DOHH2 (cell line): Measurements from ENCODE around the gene RBBP6.
A peak's percentile ranks its signal among the peaks of the same experiment; 100 is the strongest.

ENCODE experiments used
- H3F3A ChIP-seq: fragments of 200-600 bp; sonication (generic), shearing (Covaris generic); 2 replicates; pipeline ENCODE4 v1.6.0; 2016; ENCODE audit warnings: antibody characterized with exemption, mild to moderate bottlenecking; ENCODE audit not compliant: control insufficient read depth, insufficient read depth
- H3K27ac ChIP-seq: fragments of 200-600 bp; sonication (generic); 2 replicates; pipeline ENCODE4 v1.5.1; 2014; ENCODE audit warnings: low read depth, mild to moderate bottlenecking, low read length, moderate library complexity
- H3K27me3 ChIP-seq: fragments of 200-600 bp; sonication (generic); 2 replicates; pipeline ENCODE4 v1.6.1; 2014; ENCODE audit warnings: mild to moderate bottlenecking, low read length, mixed read lengths; ENCODE audit not compliant: control insufficient read depth
- H3K36me3 ChIP-seq: fragments of 200-600 bp; sonication (generic); 2 replicates; pipeline ENCODE4 v1.6.1; 2014; ENCODE audit warnings: mild to moderate bottlenecking, low read length, moderate library complexity, mixed read lengths; ENCODE audit not compliant: control insufficient read depth
- H3K4me1 ChIP-seq: fragments of 200-600 bp; sonication (generic); 2 replicates; pipeline ENCODE4 v1.6.1; 2014; ENCODE audit warnings: mild to moderate bottlenecking, low read length, mixed read lengths; ENCODE audit not compliant: control insufficient read depth
- H3K4me2 ChIP-seq: fragments of 200-600 bp; sonication (generic); 2 replicates; pipeline ENCODE4 v1.6.0; 2014; ENCODE audit warnings: mild to moderate bottlenecking, low read length, moderate library complexity
- H3K4me3 ChIP-seq: fragments of 200-600 bp; sonication (generic); 2 replicates; pipeline ENCODE4 v1.5.1; 2014; ENCODE audit warnings: mild to moderate bottlenecking, low read length, mixed read lengths
- H3K79me2 ChIP-seq: fragments of 200-600 bp; sonication (generic); 2 replicates; pipeline ENCODE4 v1.6.1; 2014; ENCODE audit warnings: mild to moderate bottlenecking, low read length, mixed read lengths; ENCODE audit not compliant: control insufficient read depth
- H3K9me2 ChIP-seq: fragments of 200-600 bp; sonication (generic); replicated peaks from 2 replicates; pipeline ENCODE4 v1.6.1; 2014; ENCODE audit warnings: mild to moderate bottlenecking, low read length, mixed read lengths; ENCODE audit not compliant: control insufficient read depth
- H3K9me3 ChIP-seq: fragments of 200-600 bp; sonication (generic); 2 replicates; pipeline ENCODE4 v1.6.1; 2014; ENCODE audit warnings: antibody characterized with exemption, low read length, mixed read lengths; ENCODE audit not compliant: control insufficient read depth, insufficient read depth
- H4K20me1 ChIP-seq: fragments of 200-600 bp; sonication (generic); 2 replicates; pipeline ENCODE4 v1.6.0; 2014; ENCODE audit warnings: low read depth, mild to moderate bottlenecking, antibody characterized with exemption, low read length, moderate library complexity; ENCODE audit not compliant: control insufficient read depth, insufficient read depth
- CTCF ChIP-seq: fragments of 200-600 bp; sonication (generic); IDR thresholded peaks from one replicate; pipeline ENCODE4 v1.5.1; 2014; ENCODE audit warnings: antibody characterized with exemption, mild to moderate bottlenecking, low read depth, low read length; ENCODE audit not compliant: poor library complexity, severe bottlenecking
- EZH2phosphoT487 ChIP-seq: fragments of 200-600 bp; sonication (generic); IDR thresholded peaks from 2 replicates; pipeline ENCODE4 v1.6.1; 2017; ENCODE audit warnings: borderline replicate concordance, mild to moderate bottlenecking, antibody characterized with exemption, low read length, moderate library complexity, mixed read lengths

RBBP6 gene

DNA sequence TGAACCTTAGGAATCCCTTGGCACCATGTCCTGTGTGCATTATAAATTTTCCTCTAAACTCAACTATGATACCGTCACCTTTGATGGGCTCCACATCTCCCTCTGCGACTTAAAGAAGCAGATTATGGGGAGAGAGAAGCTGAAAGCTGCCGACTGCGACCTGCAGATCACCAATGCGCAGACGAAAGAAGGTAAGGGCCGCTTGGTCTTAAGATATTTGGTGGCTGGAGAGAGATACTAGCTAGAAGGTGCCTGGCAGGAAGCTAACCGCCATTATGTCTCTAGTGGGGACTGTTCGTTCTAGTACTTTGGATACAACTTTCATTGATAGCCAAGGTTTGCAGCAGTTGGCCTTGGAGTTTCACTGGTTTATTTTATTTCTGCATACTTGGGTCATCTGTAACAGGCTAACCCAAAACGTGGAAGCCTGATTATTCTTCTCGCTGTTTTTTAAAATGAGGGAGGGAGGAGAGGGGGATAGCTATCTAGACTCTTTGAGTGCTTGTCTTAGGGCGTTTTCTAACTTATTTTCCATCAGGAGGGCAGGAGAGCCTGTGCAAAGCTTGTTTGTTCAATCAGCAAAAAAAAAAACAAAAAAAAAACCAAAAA, 1.3 kb downstream of the RBBP6 start:
- H3K9me2 ChIP-seq = no peaks in the 10 kb centered on the region
- H3K36me3 ChIP-seq = peaks cover 59% of the 10 kb centered on the region
- no peaks in the 10 kb centered on the region for H3K27me3 ChIP-seq
- peak overlapping the region; percentile 92 for H3K4me2 ChIP-seq
- peaks cover 41% of the 10 kb centered on the region for H4K20me1 ChIP-seq
- peaks cover 44% of the 10 kb centered on the region for H3K4me1 ChIP-seq
- no peak for TF ChIP-seq CTCF
- no peak for TF ChIP-seq EZH2phosphoT487
- no peaks in the 10 kb centered on the region for H3K9me3 ChIP-seq
- peak overlapping the region; percentile 75 for H3K4me3 ChIP-seq
- peak overlapping the region; percentile 81 for H3K27ac ChIP-seq
- no peaks in the 10 kb centered on the region for H3F3A ChIP-seq
- H3K79me2 ChIP-seq = peaks cover 63% of the 10 kb centered on the region

DNA sequence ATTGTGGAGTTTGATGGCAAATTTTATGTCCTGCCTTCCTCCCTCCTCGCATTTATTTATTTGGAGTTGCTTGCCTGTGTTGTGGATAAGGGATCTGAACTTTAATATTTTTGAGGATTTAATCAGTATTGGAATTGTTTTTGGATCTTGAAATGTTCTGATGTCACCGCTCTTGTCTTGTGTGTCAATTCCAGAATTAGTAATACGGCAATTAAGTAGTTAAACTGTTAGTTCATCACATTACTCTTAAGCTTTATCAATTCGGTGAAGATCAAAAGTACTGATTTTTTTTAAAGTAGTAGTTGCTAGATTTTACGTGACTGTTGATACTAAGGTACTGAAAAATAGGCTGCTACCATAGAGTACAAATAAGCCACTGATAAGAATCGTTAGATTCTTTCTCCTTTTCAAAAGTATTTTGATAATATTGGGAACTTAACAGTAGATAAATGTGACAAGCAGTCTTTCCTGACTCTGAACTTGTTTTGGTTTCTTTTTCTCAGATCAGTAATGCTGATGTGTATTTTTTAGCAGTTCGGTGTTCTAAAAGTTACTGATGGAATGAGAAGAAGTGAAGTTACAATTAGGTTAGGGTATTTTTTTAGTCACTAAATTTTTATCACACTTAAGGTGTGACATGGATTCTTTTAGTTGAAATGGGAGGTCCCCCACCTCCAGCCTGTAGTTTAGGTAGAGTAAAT, 2.0 kb downstream of the RBBP6 start:
- no peak overlapping the region for H3K27ac ChIP-seq
- H3K4me3 ChIP-seq = peak overlapping the region; percentile 75

DNA sequence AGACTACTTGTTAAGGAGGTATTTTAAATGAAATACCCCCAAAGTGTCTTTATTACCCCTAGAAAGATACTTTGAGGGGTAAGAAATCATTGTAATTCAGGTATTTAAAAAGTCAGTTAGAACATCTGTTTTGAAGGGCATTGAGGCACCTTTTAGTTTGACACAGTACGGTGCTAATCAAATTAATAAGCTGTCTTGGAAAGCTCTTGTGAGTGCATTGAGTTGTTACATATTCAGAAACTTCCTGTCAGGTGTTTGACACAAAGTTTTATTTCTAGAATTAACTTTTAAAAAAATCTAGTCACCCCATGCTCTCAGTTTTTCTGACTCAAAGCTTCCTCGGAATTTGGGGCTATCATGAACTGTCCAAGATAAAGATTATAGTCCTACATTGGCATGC, 4.6 kb downstream of the RBBP6 start:
- H3F3A ChIP-seq = no peaks in the 10 kb centered on the region
- no peak overlapping the region; the same call in 1 of the 2 replicates for H3K27ac ChIP-seq
- peak overlapping the region; percentile 75 for H3K4me3 ChIP-seq
- H3K36me3 ChIP-seq = peaks cover 89% of the 10 kb centered on the region
- H3K4me2 ChIP-seq = peak overlapping the region; percentile 92
- peaks cover 88% of the 10 kb centered on the region for H3K79me2 ChIP-seq
- H3K27me3 ChIP-seq = no peaks in the 10 kb centered on the region
- TF ChIP-seq CTCF = no peak
- no peak for TF ChIP-seq EZH2phosphoT487
- H3K9me3 ChIP-seq = no peaks in the 10 kb centered on the region
- peaks cover 43% of the 10 kb centered on the region for H4K20me1 ChIP-seq
- peaks cover 36% of the 10 kb centered on the region for H3K4me1 ChIP-seq
- no peaks in the 10 kb centered on the region for H3K9me2 ChIP-seq

More for the DNA sequence above, 2.0 kb downstream of the RBBP6 start:
- H3K4me1 ChIP-seq = peaks cover 44% of the 10 kb centered on the region
- H3K4me2 ChIP-seq = peak overlapping the region; percentile 92
- peaks cover 70% of the 10 kb centered on the region for H3K79me2 ChIP-seq
- peaks cover 43% of the 10 kb centered on the region for H4K20me1 ChIP-seq
- peaks cover 66% of the 10 kb centered on the region for H3K36me3 ChIP-seq
- no peaks in the 10 kb centered on the region for H3K9me2 ChIP-seq
- TF ChIP-seq EZH2phosphoT487 = no peak
- TF ChIP-seq CTCF = no peak
- H3K9me3 ChIP-seq = no peaks in the 10 kb centered on the region
- no peaks in the 10 kb centered on the region for H3F3A ChIP-seq
- no peaks in the 10 kb centered on the region for H3K27me3 ChIP-seq
